ENCODE measurements around the gene INF2. TPM values are rescaled to one million over a fixed set of nuclear protein-coding genes. Genes with fewer than 3 reads are reported as not detected.

The INF2 gene
- total RNA-seq, 1 experiment from 2014 or later, result 58.3 TPM

DNA sequence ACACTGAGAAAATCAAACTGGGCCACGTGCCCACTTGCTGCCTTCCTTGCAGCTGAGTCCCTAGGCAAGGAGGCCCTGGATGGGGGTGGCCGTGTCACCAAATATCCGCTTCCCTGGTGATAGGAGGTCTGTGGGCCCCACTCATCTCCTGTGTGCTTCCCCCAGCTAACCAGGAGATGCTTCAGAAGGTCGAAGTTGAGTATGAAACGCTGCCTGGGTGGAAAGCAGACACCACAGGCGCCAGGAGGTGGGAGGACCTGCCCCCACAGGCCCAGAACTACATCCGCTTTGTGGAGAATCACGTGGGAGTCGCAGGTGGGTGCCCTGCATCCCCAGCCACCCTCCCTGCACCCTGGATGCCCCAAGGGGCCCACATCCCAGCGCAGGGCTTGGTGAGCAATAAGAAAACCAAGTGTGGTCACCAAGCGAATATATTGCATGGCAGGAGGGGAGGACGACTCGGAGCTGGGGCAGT, 56.7 kb downstream of the INF2 start:
- no peak overlapping the region for H4K8ac ChIP-seq (replicated peaks; ENCODE audit: insufficient read length, low read depth, low read length)
- H3K23ac ChIP-seq (ENCODE audit: insufficient read length, low read depth, low read length), result no peak overlapping the region
- H4K91ac ChIP-seq (ENCODE audit: insufficient read length, low read depth, low read length), result no peak overlapping the region
- no peak overlapping the region for H3K4me3 Mint-ChIP-seq
- H4K5ac ChIP-seq (ENCODE audit: insufficient read length, low read depth, low read length), result no peak overlapping the region
- peaks cover 0 to 27% (median 4%) of the 10 kb centered on the region in 3 experiments; a peak in 6 of 7 replicates for H3K36me3 Mint-ChIP-seq (ENCODE audit: insufficient read depth in 1 of 3, low read depth in 3 of 3)
- H2BK12ac ChIP-seq (ENCODE audit: insufficient read length, low read depth, low read length), result no peak overlapping the region
- no peaks in the 10 kb centered on the region for H3K27me3 ChIP-seq (ENCODE audit: insufficient read depth, low read length)
- no peak overlapping the region for H3K14ac ChIP-seq (ENCODE audit: insufficient read depth, low read length)
- no peaks in the 10 kb centered on the region for H4K20me1 ChIP-seq (ENCODE audit: control insufficient read depth, insufficient read depth, insufficient read length)
- H3K18ac ChIP-seq (ENCODE audit: insufficient read length, low read depth, low read length), result no peak overlapping the region
- DNase-seq, result no peak
- H3K4me1 ChIP-seq (ENCODE audit: insufficient read depth, low read length), result no peaks in the 10 kb centered on the region
- H3K9me3 Mint-ChIP-seq, result peaks cover 13 to 14% of the 10 kb centered on the region in 2 experiments
- no peaks in the 10 kb centered on the region for H3K79me2 ChIP-seq (ENCODE audit: insufficient read depth, low read length)
- H3K27me3 Mint-ChIP-seq (ENCODE audit: low read depth), result peaks cover 9% of the 10 kb centered on the region
- H3K4me1 Mint-ChIP-seq, result peaks cover 4 to 9% of the 10 kb centered on the region in 2 experiments
- no peak overlapping the region for H3K56ac ChIP-seq (ENCODE audit: insufficient read length, low read depth, low read length)
- H3K79me1 ChIP-seq (ENCODE audit: insufficient read depth, low read depth, low read length, poor library complexity, severe bottlenecking), result no peaks in the 10 kb centered on the region
- no peak overlapping the region for H3K4ac ChIP-seq (ENCODE audit: low read depth, low read length)
- no peak overlapping the region for H2BK15ac ChIP-seq (ENCODE audit: low read depth, low read length)
- no peak overlapping the region for H3K4me2 ChIP-seq (ENCODE audit: insufficient read depth, insufficient read length, low read length)
- TF ChIP-seq CTCF (conservative IDR thresholded peaks at IDR 0.05), result no peak
- no CpG with 5 or more reads among the region's 13 CpGs for WGBS (ENCODE audit: extremely low coverage, insufficient read length, low lambda C conversion rate)
- H3T11ph ChIP-seq (ENCODE audit: low read length), result no peak overlapping the region
- H2BK20ac ChIP-seq (ENCODE audit: low read depth, low read length, poor library complexity, severe bottlenecking), result no peak overlapping the region
- H3K23me2 ChIP-seq (ENCODE audit: insufficient read length, low read depth, low read length, poor library complexity, severe bottlenecking), result no peaks in the 10 kb centered on the region
- no peak overlapping the region for H2AFZ ChIP-seq (ENCODE audit: low read length)
- no peak overlapping the region for H3K27ac Mint-ChIP-seq
- no peak overlapping the region for H2AK5ac ChIP-seq (ENCODE audit: insufficient read length, low read length)
- no peak overlapping the region for H2BK5ac ChIP-seq (ENCODE audit: insufficient read length, low read length)
- H3K9me3 ChIP-seq (ENCODE audit: control insufficient read depth, low read depth, low read length), result peaks cover 6% of the 10 kb centered on the region
- no peak overlapping the region for H2BK120ac ChIP-seq (ENCODE audit: low read depth, low read length, poor library complexity, severe bottlenecking)
- no peak overlapping the region for H3K9ac ChIP-seq (ENCODE audit: extremely low read depth, insufficient read length, low read length)
- no peak overlapping the region for H3K27ac ChIP-seq (ENCODE audit: insufficient read length, low read depth, low read length)

Measured in H9 (cell line).